ENCODE data around the gene KIAA1614.

The KIAA1614 gene

DNA sequence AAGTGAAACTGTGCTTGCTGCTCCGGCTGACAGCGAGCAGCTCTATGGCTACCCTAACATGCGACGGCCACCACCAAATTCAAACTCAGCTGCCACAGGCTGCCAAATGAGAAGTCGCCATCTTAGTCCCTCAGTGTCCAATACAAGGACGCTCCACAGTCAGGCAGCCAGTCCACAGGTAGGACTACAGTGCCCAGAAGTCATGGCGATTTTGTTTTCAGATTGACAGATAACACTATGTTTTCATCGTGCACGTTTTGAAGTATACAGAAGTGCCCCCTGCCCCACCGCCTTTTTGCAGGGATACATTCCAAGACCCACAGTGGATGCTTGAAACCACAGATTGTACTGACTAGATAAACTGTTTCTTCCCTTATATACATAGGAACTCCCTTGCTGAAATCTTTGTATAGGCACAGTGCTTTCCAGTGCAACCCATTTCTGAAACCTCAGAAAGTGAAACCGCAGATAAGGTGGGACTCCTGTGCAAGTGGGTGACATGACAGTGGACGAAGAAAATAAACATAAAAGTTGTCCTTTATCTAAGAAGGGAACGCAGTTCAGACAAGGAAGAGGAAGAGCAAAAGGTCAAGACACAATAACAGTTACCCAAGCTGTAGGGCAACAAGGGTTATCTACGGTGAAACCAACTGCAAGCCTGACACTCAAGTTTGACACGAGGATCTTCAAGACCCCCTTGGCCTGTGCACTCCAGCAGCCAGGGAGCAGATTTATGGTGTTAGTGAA, 57.8 kb downstream of the KIAA1614 start:
- Mint-ChIP-seq H3K9me3 (no peaks in the 10 kb centered on the region), H3K4me3 (no peak overlapping the region), H3K4me1 (peaks cover 68% of the 10 kb centered on the region), H3K27me3 (ENCODE audit: low read depth, poor library complexity) (no peaks in the 10 kb centered on the region), H3K27ac (peak overlapping the region; percentile 82), H3K36me3 (ENCODE audit: low read depth) (peaks cover 78% of the 10 kb centered on the region)
- TF ChIP-seq, protein P1, sequence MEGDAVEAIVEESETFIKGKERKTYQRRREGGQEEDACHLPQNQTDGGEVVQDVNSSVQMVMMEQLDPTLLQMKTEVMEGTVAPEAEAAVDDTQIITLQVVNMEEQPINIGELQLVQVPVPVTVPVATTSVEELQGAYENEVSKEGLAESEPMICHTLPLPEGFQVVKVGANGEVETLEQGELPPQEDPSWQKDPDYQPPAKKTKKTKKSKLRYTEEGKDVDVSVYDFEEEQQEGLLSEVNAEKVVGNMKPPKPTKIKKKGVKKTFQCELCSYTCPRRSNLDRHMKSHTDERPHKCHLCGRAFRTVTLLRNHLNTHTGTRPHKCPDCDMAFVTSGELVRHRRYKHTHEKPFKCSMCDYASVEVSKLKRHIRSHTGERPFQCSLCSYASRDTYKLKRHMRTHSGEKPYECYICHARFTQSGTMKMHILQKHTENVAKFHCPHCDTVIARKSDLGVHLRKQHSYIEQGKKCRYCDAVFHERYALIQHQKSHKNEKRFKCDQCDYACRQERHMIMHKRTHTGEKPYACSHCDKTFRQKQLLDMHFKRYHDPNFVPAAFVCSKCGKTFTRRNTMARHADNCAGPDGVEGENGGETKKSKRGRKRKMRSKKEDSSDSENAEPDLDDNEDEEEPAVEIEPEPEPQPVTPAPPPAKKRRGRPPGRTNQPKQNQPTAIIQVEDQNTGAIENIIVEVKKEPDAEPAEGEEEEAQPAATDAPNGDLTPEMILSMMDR (IDR thresholded peaks at IDR 0.05): no peak
- no peak for DNase-seq

DNA sequence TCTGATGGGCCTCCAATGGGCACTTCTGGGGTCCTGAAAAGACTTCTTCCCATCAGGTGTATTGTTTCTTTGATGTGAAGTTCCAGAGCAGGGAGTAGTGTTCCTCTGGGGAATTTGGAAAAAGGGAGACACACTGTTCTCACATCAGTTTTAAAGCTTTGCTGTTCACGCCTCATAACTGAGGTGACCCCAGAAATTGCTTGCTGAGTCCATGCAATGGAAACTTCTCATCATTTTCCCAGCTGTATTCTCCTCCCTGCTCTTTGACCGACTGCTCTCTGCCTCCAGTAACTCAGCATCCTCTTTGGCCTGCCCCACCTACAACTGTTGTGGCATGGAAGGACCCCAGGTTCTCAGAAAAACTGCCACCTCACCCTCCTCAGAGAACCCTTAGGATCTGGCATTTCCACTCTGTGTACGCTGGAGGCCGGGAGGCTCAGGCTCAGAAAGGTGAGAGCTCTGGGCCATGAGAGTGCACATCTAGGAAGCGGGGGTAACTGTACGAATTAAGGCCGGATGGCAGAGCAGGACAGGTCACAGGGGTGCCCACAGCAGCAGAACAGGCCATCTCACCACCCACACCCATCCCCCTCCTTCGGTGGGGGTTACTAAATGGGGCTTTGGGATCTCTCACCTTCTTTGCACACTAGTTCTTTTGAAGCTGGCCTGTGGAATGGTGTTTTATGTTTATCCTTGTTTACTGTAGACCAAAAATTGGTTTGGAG, 58.7 kb downstream of the KIAA1614 start:
- no peak for DNase-seq
- Mint-ChIP-seq H3K36me3 (ENCODE audit: low read depth) (peaks cover 85% of the 10 kb centered on the region), H3K4me1 (peaks cover 74% of the 10 kb centered on the region), H3K9me3 (no peaks in the 10 kb centered on the region), H3K27me3 (ENCODE audit: low read depth, poor library complexity) (no peaks in the 10 kb centered on the region), H3K4me3 (no peak overlapping the region), H3K27ac (peak overlapping the region; percentile 37)
- TF ChIP-seq, protein P1 (IDR thresholded peaks at IDR 0.05): no peak

DNA sequence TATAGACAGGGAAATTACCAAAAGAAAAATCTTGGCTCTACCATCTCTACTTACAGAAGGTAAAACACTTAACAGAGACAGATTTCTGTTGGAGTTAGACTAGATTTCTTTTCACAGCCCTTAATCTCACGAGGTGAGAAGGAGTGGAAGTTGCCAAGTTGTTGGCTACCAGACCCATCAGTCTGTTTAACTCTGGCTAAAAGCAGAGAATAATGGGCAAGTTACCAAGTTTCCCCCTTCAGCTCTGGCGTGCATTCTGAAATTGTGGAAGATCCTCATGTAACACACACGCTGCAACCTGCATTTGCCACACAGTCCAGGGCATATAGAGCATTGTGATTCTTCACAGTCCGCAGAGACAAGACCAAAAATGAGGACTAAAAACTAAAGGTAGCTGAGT, 60.7 kb downstream of the KIAA1614 start:
- no peaks in the 10 kb centered on the region for H3K9me3 Mint-ChIP-seq
- peaks cover 74% of the 10 kb centered on the region for H3K4me1 Mint-ChIP-seq
- peaks cover 74% of the 10 kb centered on the region for H3K36me3 Mint-ChIP-seq (ENCODE audit: low read depth)
- H3K27ac Mint-ChIP-seq: no peak overlapping the region
- H3K27me3 Mint-ChIP-seq (ENCODE audit: low read depth, poor library complexity): no peaks in the 10 kb centered on the region
- DNase-seq: no peak
- H3K4me3 Mint-ChIP-seq: no peak overlapping the region
- TF ChIP-seq, protein P1 (IDR thresholded peaks at IDR 0.05): no peak

DNA sequence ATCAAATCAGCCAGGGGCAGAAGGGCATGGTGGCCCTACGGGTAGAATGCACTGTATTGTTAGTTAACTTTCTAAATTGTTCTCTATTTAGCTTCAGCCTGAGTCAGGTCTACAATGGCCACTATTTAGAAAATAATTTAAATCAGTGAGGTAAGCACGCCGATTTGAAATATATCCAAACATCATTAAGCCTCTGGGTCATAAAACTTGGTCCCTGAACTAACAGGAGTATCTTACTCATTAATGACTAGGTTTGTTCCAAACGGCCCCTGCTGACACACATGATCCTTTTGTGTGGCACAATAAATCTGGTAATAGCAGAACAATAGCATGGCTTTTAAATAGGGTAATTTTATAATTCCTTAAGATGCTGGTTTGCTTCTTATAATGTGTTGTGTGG, 61.5 kb downstream of the KIAA1614 start:
- Mint-ChIP-seq H3K4me3 (no peak overlapping the region), H3K36me3 (ENCODE audit: low read depth) (peaks cover 76% of the 10 kb centered on the region), H3K4me1 (peaks cover 82% of the 10 kb centered on the region), H3K27me3 (ENCODE audit: low read depth, poor library complexity) (no peaks in the 10 kb centered on the region), H3K9me3 (peaks cover 2% of the 10 kb centered on the region), H3K27ac (peak overlapping the region; percentile 40)
- TF ChIP-seq, protein P1 (IDR thresholded peaks at IDR 0.05): no peak
- no peak for DNase-seq

DNA sequence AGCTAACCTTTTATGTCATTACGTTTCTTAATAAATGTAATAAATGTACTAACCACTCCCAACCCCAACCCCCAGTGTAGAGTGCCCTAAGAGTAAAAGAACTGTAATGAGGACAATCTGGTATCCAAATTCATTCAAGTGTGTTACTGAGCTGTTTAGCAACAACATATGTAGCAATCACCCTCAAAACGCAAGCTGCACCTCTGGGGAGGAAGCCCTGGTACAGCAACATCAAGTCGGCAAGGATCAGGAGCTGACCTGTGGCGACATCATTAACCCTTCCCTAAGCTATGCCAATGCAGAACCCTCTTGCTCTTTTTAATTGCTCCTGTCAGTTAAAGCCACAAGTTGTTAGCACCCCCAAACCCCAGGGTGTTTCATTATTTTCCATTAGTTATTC, 62.9 kb downstream of the KIAA1614 start:
- Mint-ChIP-seq H3K27me3 (ENCODE audit: low read depth, poor library complexity) (no peaks in the 10 kb centered on the region), H3K9me3 (peaks cover 8% of the 10 kb centered on the region), H3K4me1 (peaks cover 73% of the 10 kb centered on the region), H3K27ac (peak overlapping the region; percentile 31), H3K4me3 (no peak overlapping the region), H3K36me3 (ENCODE audit: low read depth) (peaks cover 75% of the 10 kb centered on the region)
- DNase-seq: no peak
- TF ChIP-seq, protein P1 (IDR thresholded peaks at IDR 0.05): no peak

All from nephron progenitor cell (in vitro differentiated cells).